Activated CD4-positive, alpha-beta T cell treated with anti-CD3 and anti-CD28 coated beads, Interleukin-2, Interleukin-4, amounts not matched to agents 100 ng/mL and 50 ng/mL, durations not matched to agents 16 hours and 8 hours (primary cell): ENCODE data around the gene PIGK.
"Not testable (repeated sequence)": the region's sequence is repeated elsewhere in the genome, so short reads cannot be mapped to it uniquely, and the experiment has no call there.

Source experiments
- DNase-seq: peaks from one replicate; pipeline ENCODE4 v3.0.0-alpha.2; 2020; ENCODE audit warnings: low spot score

Gene PIGK

DNA sequence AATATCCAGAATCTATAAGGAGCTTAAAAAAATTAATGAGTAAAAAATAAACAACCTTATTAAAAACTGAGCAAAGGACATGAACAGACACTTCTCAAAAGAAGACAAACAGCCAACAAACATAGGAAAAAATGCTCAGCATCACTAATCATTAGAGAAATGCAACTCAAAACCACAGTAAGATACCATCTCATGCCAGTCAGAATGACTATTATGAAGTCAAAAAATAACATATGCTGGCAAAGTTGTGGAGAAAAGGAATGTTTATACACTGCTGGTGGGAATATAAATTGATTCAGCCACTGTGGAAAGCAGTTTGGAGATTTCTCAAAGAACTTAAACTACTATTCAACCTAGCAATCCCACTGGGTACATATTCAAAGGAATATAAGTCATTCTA, 25.3 kb downstream of the PIGK start:
- DNase-seq = no peak

GRCh38 chr1:77188770-77189169, 30.5 kb downstream of the PIGK start:
- DNase-seq = no peak

GRCh38 chr1:77186907-77187306, 32.3 kb downstream of the PIGK start:
- not testable (repeated sequence) for DNase-seq

GRCh38 chr1:77182083-77182482, 37.1 kb downstream of the PIGK start:
- no peak for DNase-seq

DNA sequence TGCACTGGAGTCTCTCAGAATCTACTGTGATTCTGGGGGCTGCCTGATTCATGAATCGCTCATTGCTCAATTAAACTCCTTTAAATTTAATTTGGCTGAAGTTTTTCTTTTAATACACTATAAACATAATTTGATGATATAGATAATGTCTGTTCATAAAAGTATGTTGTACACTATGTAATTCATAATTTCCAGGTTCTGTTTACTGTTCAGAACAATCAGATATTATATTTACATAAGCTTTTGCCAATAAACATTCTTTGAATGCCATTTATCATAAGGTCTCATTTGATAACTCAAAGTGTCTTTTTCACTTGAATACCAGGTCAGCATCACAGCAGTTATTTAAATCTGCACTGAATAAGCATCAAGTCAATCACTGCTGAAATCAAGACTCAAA, 39.6 kb downstream of the PIGK start:
- DNase-seq = no peak

GRCh38 chr1:77175230-77175844, 43.9 kb downstream of the PIGK start:
- no peak for DNase-seq

- DNase-seq = no peak
These were observed 48.5 kb downstream of the PIGK start for GRCh38 chr1:77170687-77171086.

DNA sequence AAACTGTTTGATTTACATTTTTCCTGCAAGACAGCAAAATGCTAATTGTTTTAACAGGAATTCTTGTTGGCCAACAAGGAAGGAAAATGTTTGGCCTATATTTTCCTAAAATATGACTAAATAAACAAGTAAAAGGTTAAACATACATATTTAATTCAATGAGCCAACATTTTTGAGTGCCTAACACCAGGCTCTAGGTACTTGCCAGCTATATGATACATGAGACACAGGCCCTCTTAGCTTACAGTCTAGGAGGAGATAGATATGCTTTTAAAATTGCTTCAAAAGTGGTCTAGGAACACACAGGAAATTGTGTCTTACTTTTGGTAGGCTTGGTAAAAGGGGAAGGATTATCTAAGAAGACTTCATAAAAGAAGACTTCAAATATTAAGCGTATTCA, 50.9 kb downstream of the PIGK start:
- DNase-seq = no peak

GRCh38 chr1:77164434-77164944, 54.7 kb downstream of the PIGK start:
- no peak for DNase-seq

DNA sequence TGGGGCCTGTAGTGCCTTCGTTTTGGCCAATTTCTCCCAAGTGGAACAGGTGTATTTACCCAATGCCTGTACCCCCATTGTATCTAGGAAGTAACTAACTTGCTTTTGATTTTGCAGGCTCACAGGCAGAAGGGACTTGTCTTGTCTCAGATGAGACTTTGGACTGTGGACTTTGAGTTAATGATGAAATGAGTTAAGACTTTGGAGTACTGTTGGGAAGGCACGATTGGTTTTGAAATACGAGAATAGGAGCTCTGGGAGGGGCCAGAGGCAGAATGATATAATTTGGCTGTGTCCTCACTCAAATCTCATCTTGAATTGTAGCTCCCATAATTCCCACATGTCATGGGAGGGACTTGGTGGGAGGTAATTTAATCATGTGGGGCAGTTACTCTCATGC, 59.5 kb downstream of the PIGK start:
- not testable (repeated sequence) for DNase-seq

DNA sequence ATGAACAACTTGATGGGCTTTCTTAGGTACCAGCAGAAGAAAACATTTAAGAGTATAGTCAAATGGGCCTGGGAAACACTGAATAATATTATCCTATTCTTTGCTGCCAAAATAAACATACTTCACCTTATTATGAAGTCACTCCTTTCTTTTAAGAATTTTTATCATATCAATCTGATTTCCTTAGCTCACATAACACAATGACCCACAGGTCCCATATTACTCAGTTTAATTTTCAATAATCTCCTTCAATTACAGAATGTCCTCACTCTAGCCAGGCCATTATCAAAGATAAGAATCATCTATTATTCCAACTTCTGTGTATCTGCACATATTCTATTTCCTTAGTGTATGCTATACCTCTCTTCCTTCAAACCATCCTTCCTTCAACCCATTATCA, 63.0 kb downstream of the PIGK start:
- no peak for DNase-seq

DNA sequence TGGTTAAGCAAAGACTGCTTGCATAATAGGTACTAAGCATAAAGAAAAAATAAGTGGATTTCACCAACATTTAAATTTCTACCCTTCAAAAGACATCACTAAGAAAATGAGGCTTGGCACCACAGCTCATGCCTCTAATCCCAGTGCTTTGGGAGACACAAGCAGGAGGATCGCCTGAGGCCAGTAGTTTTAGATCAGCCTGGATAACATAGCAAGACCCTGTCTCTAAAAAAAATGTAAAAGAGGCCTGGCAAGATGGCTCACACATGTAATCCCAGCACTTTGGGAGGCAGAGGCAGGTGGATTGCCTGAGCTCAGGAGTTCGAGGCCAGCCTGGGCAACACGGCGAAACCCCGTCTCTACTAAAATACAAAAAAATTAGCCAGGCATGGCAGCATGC, 73.0 kb downstream of the PIGK start:
- no peak for DNase-seq

DNA sequence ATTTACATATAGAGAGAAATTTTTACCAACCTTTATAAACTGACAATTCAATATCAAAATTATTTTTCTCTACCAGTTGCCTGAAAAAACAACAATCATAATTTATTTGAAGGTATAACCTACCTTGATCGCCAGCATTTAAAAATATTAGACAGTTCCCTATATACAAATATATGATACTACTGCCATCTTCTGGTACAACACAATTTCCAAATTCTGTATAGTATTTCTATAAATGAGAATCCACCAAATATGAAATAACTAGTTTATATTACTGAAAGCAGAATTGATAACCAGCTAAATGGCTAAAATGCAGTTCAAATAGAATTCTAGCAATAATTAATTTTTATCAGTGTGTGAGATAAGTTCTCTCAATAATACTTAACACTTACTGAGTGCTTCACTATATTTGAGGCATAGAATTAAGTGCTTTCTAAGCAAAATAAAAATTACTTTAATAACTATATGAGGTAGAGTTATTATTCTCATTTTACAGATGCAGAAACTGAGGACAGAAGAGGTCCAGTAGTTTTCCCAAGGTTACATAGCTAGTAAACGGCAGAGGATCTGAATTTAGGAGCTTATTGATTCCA, 75.6 kb downstream of the PIGK start:
- peak; percentile 2 for DNase-seq

DNA sequence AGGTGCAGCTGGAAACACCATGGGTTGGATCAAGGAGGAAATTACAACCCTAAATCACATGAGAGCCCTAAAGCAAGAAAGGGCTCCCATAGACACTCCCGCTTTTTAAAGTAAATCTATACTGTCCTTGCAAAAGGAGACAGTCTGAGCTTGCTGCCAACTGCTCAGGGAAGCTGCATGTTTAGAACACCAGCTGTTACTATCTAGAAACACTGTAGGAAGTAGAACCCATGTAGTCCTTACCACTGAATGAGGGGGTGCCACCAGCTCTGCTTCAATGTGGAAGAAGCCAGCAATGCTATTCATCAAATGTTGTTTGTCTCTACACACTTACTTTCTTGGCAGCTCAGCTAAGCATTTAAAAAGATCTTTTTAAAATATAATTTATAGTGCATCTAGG, 79.8 kb downstream of the PIGK start:
- no peak for DNase-seq

DNA sequence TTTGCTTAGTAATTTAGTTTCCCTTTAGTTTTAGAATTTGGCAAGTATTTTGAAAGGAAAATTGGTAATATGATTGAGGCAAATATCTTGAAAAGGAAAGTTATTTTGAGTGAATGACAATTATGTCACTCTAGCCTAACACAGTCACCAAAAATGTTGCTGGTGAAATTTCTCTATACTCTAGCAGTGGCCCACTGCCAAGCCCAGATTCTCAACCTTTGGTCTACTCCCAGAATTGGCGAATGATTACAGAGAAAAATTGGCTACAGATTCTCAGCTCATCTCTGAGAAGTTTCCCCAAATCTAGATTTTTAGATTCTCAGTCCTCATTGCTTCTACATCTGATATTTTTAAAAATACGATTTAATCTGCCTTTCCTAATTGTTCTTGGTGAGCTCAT, 84.9 kb downstream of the PIGK start:
- no peak for DNase-seq

GRCh38 chr1:77133731-77134358, 85.4 kb downstream of the PIGK start:
- no peak for DNase-seq

DNA sequence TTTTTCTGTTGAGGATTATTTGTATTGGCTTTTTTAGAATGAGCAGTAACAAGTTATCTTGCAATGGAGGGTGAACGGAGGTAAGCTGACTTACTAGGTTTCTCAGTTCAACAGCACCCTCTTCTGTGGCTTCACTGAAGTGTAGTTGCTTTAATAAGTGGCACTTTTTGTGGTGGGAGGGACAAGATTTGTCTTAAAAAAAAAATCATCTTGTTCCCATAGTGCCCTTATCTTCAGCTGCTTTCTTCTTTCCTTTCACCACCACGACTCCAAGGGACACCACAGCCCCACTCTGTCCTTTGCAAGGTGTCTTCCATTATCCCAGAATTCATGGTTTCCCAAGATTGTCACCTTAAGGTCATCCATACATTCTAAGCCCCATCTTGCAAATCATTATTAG, 92.9 kb downstream of the PIGK start:
- peak; percentile 17 for DNase-seq

DNA sequence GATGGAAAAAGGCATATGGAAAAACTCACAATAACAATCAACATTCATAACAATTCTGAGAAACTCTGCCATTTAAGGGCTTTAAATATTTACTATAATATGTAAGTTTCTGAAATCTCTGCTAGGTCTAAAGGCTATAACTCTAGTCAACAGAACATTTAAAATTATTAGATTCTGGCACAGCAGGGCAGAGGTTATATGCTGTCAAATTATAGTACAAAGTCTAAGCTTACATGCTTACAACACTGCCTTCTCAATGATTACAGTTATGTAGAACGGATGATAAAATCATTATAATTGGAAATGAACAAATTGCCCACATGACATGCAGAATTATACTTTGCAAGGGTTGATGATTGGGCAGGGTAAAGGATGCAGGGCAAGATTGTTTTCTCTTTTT, 97.7 kb downstream of the PIGK start:
- no peak for DNase-seq

- DNase-seq = no peak
These were observed 98.3 kb downstream of the PIGK start for GRCh38 chr1:77120950-77121349.

DNA sequence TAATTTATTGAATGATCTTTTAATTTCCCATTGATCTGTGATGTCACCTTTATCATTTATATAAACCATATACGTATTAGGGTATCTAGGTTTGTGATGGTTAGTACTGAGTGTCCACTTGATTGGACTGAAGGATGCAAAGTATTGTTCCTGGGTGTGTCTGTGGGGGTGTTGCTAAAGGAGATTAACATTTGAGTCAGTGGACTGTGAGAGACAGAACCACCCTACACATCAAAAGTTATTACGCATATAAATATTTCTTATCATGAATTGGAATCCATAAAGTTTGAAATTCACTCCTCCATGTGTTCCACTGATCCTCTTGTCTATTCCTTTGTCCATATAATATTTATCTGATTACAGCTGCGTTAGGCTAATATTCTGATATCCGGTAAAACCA, 100.5 kb downstream of the PIGK start:
- no peak for DNase-seq

- no peak for DNase-seq
These were observed 114.6 kb downstream of the PIGK start for GRCh38 chr1:77104672-77105071.

DNA sequence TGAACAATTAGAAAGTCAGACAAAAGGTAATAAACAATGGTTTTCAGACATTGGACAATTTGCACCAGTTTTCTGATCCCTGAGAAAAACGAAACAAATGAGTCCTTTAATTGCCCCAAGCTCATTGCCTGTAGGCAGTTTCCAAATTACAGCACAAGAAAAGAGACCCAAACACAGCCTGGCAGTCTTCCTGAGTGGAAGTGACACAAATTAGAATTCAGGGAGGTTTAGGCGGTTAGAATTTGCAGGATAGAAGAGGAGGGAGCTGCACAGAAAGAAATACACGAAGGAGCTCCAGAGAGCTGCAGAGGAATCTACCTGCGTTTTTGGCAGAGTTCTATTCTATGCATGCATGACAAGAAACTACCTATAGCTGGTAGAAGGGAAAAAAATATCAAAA, 115.7 kb downstream of the PIGK start:
- DNase-seq = no peak

GRCh38 chr1:77100875-77101274, 118.4 kb downstream of the PIGK start:
- DNase-seq = no peak
